ENCODE results near the gene SLC35G1.

DNA sequence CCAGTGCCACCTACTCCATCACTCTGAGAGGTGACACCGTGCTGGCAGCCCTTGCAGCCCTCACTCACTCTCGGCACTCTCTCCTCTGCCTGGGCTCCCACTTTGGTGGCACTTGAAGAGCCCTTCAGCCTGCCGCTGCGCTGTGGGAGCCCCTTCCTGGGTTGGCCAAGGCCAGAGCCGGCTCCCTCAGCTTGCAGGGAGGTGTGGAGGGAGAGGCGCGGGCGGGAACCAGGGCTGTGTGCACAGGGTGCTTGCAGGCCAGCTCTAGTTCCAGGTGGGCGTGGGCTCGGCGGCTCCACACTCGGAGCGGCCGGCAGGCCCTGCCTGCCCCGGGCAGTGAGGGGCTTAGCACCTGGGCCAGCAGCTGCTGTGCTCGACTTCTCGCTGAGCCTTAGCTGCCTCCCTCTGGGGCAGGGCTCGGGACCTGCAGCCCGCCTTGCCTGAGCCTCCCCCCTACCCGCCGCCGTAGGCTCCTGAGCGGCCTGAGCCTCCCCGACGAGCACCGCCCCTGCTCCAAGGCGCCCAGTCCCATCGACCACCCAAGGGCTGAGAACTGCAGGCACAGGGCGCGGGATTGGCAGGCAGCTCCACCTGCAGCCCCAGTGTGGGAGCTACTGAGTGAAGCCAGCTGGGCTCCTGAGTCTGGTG lies 48.7 kb upstream of the SLC35G1 start:
- TF ChIP-seq CTCF (IDR thresholded peaks at IDR 0.05): no peak
- TF ChIP-seq POLR2A (IDR thresholded peaks at IDR 0.05): no peak

Measured in gastroesophageal sphincter (tissue), 3 donors.